Trophoblast cell (in vitro differentiated cells and primary cell): ENCODE data around the gene SRC.

Experiments used
- DNase-seq, 2 donors: peaks; one replicate each; pipeline ENCODE4 v3.0.0-alpha.2; 2016
- H2AFZ ChIP-seq: 2 replicates; pipeline ENCODE4 v1.6.1; 2013; ENCODE audit warnings: low read length, moderate library complexity, mild to moderate bottlenecking; ENCODE audit not compliant: insufficient read depth, poor library complexity
- H2AK5ac ChIP-seq: 2 replicates; pipeline ENCODE4 v1.6.1; 2013; ENCODE audit warnings: mild to moderate bottlenecking, low read length
- H2BK120ac ChIP-seq: 2 replicates; pipeline ENCODE4 v1.6.1; 2013; ENCODE audit warnings: low read length, mild to moderate bottlenecking, moderate library complexity; ENCODE audit not compliant: insufficient read depth, poor library complexity
- H2BK12ac ChIP-seq: 2 replicates; pipeline ENCODE4 v1.6.1; 2013; ENCODE audit warnings: mild to moderate bottlenecking, low read length, moderate library complexity
- H2BK5ac ChIP-seq: 2 replicates; pipeline ENCODE4 v1.6.1; 2013; ENCODE audit warnings: low read length, low read depth, moderate library complexity, mild to moderate bottlenecking; ENCODE audit not compliant: poor library complexity
- H3K14ac ChIP-seq: 2 replicates; pipeline ENCODE4 v1.6.1; 2013; ENCODE audit warnings: mild to moderate bottlenecking, low read length
- H3K18ac ChIP-seq: 2 replicates; pipeline ENCODE4 v1.6.1; 2013; ENCODE audit warnings: mild to moderate bottlenecking, low read length
- H3K23ac ChIP-seq: 2 replicates; pipeline ENCODE4 v1.6.1; 2013; ENCODE audit warnings: low read length
- H3K27ac ChIP-seq: 2 replicates; pipeline ENCODE4 v1.5.1; 2013; ENCODE audit warnings: low read depth, mild to moderate bottlenecking, inconsistent platforms, low read length, moderate library complexity
- H3K27me3 ChIP-seq: 2 replicates; pipeline ENCODE4 v1.6.1; 2013; ENCODE audit warnings: inconsistent platforms, mild to moderate bottlenecking, low read length, moderate library complexity; ENCODE audit not compliant: insufficient read depth
- H3K36me3 ChIP-seq, 2 experiments: 1 replicate in 1 of 2; 2 replicates in 1 of 2; pipeline ENCODE4 v1.6.1; 2013; ENCODE audit warnings: low read length in 2 of 2, mild to moderate bottlenecking in 2 of 2, moderate library complexity in 1 of 2; ENCODE audit not compliant: insufficient read depth in 2 of 2, control insufficient read depth in 1 of 2
- H3K4ac ChIP-seq: 2 replicates; pipeline ENCODE4 v1.6.1; 2013; ENCODE audit warnings: low read depth, mild to moderate bottlenecking, low read length, moderate library complexity
- H3K4me1 ChIP-seq, 2 experiments: 1 replicate in 1 of 2; 2 replicates in 1 of 2; pipeline ENCODE4 v1.6.1; 2013; ENCODE audit warnings: low read length in 2 of 2, mild to moderate bottlenecking in 2 of 2, moderate library complexity in 1 of 2; ENCODE audit not compliant: insufficient read depth in 2 of 2, control insufficient read depth in 1 of 2
- H3K4me2 ChIP-seq: 2 replicates; pipeline ENCODE4 v1.6.1; 2013; ENCODE audit warnings: inconsistent platforms, mild to moderate bottlenecking, low read length, moderate library complexity
- H3K4me3 ChIP-seq: 2 replicates; pipeline ENCODE4 v1.5.1; 2013; ENCODE audit warnings: mild to moderate bottlenecking, low read depth, low read length, inconsistent platforms
- H3K79me1 ChIP-seq: one replicate; pipeline ENCODE4 v1.6.1; 2013; ENCODE audit warnings: low read length
- H3K79me2 ChIP-seq: 2 replicates; pipeline ENCODE4 v1.6.1; 2013; ENCODE audit warnings: low read length, mild to moderate bottlenecking; ENCODE audit not compliant: control insufficient read depth, insufficient read depth, poor library complexity
- H3K9ac ChIP-seq: 2 replicates; pipeline ENCODE4 v1.6.1; 2013; ENCODE audit warnings: mild to moderate bottlenecking, low read length
- H3K9me3 ChIP-seq: 2 replicates; pipeline ENCODE4 v1.6.1; 2013; ENCODE audit warnings: low read depth, mild to moderate bottlenecking, control low read depth, inconsistent platforms, low read length; ENCODE audit not compliant: insufficient read depth
- H4K12ac ChIP-seq: 2 replicates; pipeline ENCODE4 v1.6.1; 2013; ENCODE audit warnings: low read depth, mild to moderate bottlenecking, low read length, moderate library complexity
- H4K8ac ChIP-seq: 2 replicates; pipeline ENCODE4 v1.6.1; 2013; ENCODE audit warnings: low read depth, mild to moderate bottlenecking, low read length, moderate library complexity
- H4K91ac ChIP-seq: one replicate; pipeline ENCODE4 v1.6.1; 2013; ENCODE audit warnings: low read depth, mild to moderate bottlenecking, low read length, moderate library complexity
- WGBS: extraction: QIAGEN DNeasy Blood & Tissue Kit; methylation state at CpG from one replicate; pipeline ENCODE4 v1.1.7; 2013; ENCODE audit warnings: missing lambda C conversion rate; ENCODE audit not compliant: insufficient read length, insufficient coverage; ENCODE audit errors: extremely low coverage; 5-methylcytosine and 5-hydroxymethylcytosine counted together

The SRC gene

DNA sequence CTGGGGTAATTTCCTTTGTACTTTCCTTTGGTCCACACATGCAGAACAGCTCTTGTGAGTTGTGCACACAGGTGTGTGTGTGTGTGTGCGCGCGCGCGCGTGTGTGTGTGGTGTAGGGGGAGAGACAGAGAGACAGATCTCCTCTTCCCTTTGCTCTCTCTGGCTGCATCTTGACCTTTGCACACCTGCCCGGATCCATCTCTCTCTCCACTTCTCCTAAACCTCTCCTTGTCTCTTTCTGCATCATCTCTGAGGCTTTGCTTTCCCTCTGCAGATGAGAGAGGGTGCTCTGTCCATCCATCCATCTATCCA is 67.0 kb downstream of the SRC start:
- Histone ChIP-seq H4K12ac (no peak overlapping the region), H3K23ac (no peak overlapping the region), H2AFZ (no peak overlapping the region), H2BK5ac (no peak overlapping the region), H3K4ac (no peak overlapping the region), H3K79me2 (no peaks in the 10 kb centered on the region), H2AK5ac (no peak overlapping the region), H3K4me2 (no peak overlapping the region), H3K18ac (no peak overlapping the region), H3K4me3 (no peak overlapping the region), H3K27ac (no peak overlapping the region), H4K91ac (no peak overlapping the region), H3K27me3 (no peaks in the 10 kb centered on the region), H3K36me3 (no peaks in the 10 kb centered on the region), H3K9ac (no peak overlapping the region), H2BK12ac (no peak overlapping the region), H3K9me3 (peaks cover 5% of the 10 kb centered on the region), H3K4me1 (peaks cover 3 to 16% of the 10 kb centered on the region in 2 experiments), H2BK120ac (no peak overlapping the region), H3K79me1 (no peaks in the 10 kb centered on the region), H4K8ac (no peak overlapping the region), H3K14ac (no peak overlapping the region)
- WGBS: no CpG with 5 or more reads among the region's 7 CpGs
- no peak for DNase-seq

DNA sequence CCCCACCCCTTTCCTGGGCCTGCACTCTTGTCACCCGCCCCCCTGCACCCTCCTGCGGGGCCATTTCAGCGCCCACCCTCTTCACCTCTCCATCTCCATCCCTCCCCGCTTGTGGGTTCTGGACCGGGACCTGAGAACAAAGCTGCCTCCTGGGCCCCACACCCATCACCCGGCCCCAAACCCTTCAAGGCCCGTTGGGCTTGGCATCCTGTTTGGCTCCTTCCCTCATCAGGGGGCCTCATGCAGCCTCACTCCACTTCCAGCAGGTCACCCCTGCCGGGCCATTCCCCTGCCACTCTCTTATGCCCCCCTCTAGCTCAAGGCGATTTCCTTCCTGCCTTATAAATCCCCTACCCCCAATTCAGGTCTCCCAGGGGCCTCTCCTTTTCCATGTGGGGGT is 67.4 kb downstream of the SRC start:
- H2BK12ac ChIP-seq: no peak overlapping the region
- H3K27me3 ChIP-seq: no peaks in the 10 kb centered on the region
- no peak for DNase-seq
- H2AFZ ChIP-seq: no peak overlapping the region
- no peak overlapping the region for H2AK5ac ChIP-seq
- no peak overlapping the region for H3K4me2 ChIP-seq
- H3K79me2 ChIP-seq: no peaks in the 10 kb centered on the region
- WGBS: no CpG with 5 or more reads among the region's 9 CpGs
- H3K18ac ChIP-seq: no peak overlapping the region
- no peaks in the 10 kb centered on the region for H3K79me1 ChIP-seq
- H3K4me1 ChIP-seq: peaks cover under 1 to 13% of the 10 kb centered on the region in 2 experiments
- no peak overlapping the region for H3K4ac ChIP-seq
- no peak overlapping the region for H3K9ac ChIP-seq
- H3K9me3 ChIP-seq: peaks cover 5% of the 10 kb centered on the region
- H4K91ac ChIP-seq: no peak overlapping the region
- no peaks in the 10 kb centered on the region for H3K36me3 ChIP-seq
- no peak overlapping the region for H2BK120ac ChIP-seq
- no peak overlapping the region for H3K27ac ChIP-seq
- no peak overlapping the region for H4K8ac ChIP-seq
- H3K14ac ChIP-seq: no peak overlapping the region
- no peak overlapping the region for H4K12ac ChIP-seq
- no peak overlapping the region for H3K4me3 ChIP-seq
- no peak overlapping the region for H3K23ac ChIP-seq
- no peak overlapping the region for H2BK5ac ChIP-seq

DNA sequence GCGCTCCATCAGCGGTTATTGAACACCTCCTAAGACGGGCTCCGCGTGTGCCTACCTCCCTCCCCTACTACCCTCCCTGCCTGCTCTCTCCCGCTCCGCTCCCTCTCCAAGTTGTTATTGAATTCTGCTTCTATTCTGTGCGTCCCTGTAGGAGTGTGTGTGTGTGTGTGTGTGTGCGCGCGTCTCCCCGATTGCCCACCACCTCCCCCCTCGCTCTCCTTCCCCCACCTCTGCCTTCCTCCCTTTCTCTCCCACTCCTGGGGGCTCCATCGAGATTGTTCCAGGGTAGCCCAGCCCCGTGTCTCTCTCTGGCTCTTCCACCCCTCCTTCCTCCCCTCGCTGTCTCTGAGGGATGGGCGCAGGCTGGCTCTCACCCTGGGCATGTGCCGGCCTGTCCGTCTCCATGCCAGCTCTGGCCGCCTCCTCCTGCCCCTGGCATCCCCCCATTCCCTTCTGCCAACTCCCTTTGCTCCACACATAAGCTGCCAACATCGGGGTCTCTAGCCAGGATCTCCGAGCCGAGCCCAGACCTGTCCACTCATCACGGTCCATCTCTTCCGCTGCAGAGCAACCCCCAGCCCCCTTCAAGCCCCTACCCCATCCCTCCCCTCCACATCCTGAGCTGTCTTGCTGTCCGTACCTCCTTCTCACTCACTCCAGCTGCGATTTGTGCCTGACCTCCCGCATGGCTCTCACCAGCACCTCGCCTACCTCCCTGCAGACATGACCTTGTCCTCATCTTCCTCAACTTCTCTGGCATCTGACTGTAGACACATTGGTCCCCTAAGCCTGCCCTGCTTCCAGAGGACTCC is 68.5 kb downstream of the SRC start:
- no CpG with 5 or more reads among the region's 29 CpGs for WGBS
- Histone ChIP-seq H3K4me3 (no peak overlapping the region), H3K79me1 (no peaks in the 10 kb centered on the region)

DNA sequence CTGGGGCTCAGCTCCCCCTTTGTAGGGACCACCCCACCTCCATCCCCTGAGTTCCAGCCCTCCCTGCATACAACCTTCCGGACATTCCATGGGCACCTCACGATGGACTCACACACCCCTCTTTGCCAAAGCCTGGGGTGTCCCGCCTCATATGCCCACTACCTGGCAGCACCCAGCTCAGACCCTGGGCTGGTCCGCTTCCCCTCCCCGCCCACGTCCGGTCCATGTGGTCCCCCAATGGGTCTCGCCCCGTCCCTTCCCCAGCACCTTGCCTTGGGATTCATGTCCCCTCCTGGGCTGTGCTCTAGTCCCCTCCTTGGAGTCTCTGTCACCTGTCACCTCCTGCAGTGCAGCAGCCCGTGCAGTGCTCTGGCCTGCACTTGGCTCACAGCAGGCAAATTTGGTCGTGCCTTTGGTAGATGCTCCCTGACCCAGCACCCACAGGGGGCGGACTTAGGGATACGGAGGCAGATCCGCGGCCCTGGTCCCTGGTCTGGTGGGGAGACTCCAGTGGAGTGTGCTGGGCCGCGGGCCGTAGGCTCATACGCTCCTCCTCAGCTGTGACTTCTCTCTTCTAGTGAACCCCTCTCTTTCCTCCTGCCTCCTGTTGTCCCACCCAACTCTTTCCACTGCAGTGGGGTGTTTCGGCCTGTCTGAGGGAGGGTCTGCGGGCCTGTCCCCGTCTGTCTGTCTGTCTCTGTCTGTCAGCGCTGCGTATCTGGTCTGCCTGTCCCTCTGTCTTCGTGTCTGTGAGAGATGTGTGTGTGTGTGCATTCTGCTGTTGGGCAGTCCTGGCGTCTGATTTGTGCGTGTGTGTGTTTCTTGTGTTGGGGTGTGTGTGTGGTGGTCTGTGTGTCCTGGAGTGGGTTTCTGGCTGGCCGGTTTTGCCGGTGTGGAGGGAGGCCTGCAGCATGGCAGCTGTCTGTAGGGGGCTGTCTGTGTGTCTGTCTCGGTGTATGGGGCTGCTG is 69.5 kb downstream of the SRC start:
- H3K36me3 ChIP-seq: no peaks in the 10 kb centered on the region
- no peak overlapping the region for H3K4me3 ChIP-seq
- DNase-seq: no peak
- H2BK120ac ChIP-seq: no peak overlapping the region
- H3K79me1 ChIP-seq: no peaks in the 10 kb centered on the region
- H4K12ac ChIP-seq: no peak overlapping the region
- H3K4me1 ChIP-seq: peaks cover 0 to 6% of the 10 kb centered on the region in 2 experiments
- no peak overlapping the region for H3K27ac ChIP-seq
- no peak overlapping the region for H2AK5ac ChIP-seq
- WGBS: no CpG with 5 or more reads among the region's 30 CpGs
- no peak overlapping the region for H3K18ac ChIP-seq
- no peak overlapping the region for H2BK12ac ChIP-seq
- H3K79me2 ChIP-seq: no peaks in the 10 kb centered on the region
- H2AFZ ChIP-seq: no peak overlapping the region
- H3K4ac ChIP-seq: no peak overlapping the region
- H3K9me3 ChIP-seq: peaks cover 9% of the 10 kb centered on the region
- H4K91ac ChIP-seq: no peak overlapping the region
- H3K9ac ChIP-seq: no peak overlapping the region
- H2BK5ac ChIP-seq: no peak overlapping the region
- no peak overlapping the region for H3K23ac ChIP-seq
- H3K4me2 ChIP-seq: no peak overlapping the region
- no peaks in the 10 kb centered on the region for H3K27me3 ChIP-seq
- no peak overlapping the region for H3K14ac ChIP-seq
- H4K8ac ChIP-seq: no peak overlapping the region

More for the DNA sequence above, 68.5 kb downstream of the SRC start:
- Histone ChIP-seq H2BK12ac (no peak overlapping the region), H3K79me2 (no peaks in the 10 kb centered on the region), H3K36me3 (no peaks in the 10 kb centered on the region), H3K4me1 (peaks cover 0 to 6% of the 10 kb centered on the region in 2 experiments), H3K14ac (no peak overlapping the region), H4K8ac (no peak overlapping the region), H2BK120ac (no peak overlapping the region), H3K27ac (no peak overlapping the region), H2BK5ac (no peak overlapping the region), H2AK5ac (no peak overlapping the region), H3K18ac (no peak overlapping the region), H3K9ac (no peak overlapping the region), H2AFZ (no peak overlapping the region), H3K23ac (no peak overlapping the region), H4K12ac (no peak overlapping the region), H3K4ac (no peak overlapping the region), H4K91ac (no peak overlapping the region), H3K4me2 (no peak overlapping the region), H3K9me3 (peaks cover 8% of the 10 kb centered on the region), H3K27me3 (no peaks in the 10 kb centered on the region)
- no peak for DNase-seq
